Measurements from ENCODE around the gene PDGFB. TPM values are rescaled to one million over a fixed set of nuclear protein-coding genes. Genes with fewer than 3 reads are reported as not detected.
A peak's percentile ranks its signal among the peaks of the same experiment; 100 is the strongest.

Gene PDGFB
- total RNA-seq, 1 experiment from 2014 or later, result 8.3 TPM

DNA sequence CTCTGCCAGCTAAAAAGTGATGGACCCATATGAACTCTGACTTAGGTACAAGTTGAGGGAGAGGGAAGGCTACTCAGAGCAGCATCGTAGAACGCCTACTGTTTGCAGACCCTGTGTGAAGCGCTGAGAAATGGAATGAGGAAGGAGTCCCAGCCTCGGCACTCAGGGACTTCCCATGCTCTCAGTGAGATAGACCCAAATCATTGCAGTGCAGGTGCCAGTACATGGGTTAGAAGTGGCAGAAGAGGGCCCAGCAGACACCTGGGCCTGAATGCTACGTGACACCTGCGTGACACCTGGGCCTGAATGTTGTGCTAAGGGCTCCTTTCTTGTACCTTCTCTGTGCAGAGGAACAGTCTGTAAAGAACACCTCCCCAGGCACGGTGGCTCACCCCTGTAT, 2.6 kb upstream of the PDGFB start:
- Mint-ChIP-seq H3K27ac (ENCODE audit: unreplicated experiment) (no peak overlapping the region), H3K4me3 (ENCODE audit: unreplicated experiment) (no peak overlapping the region), H3K27me3 (ENCODE audit: insufficient read depth, unreplicated experiment) (no peaks in the 10 kb centered on the region), H3K9me3 (ENCODE audit: unreplicated experiment) (no peaks in the 10 kb centered on the region), H3K36me3 (ENCODE audit: insufficient read depth, unreplicated experiment) (peaks cover 28% of the 10 kb centered on the region), H3K4me1 (ENCODE audit: low read depth, unreplicated experiment) (peaks cover 7% of the 10 kb centered on the region)
- intact Hi-C loops (cut with micrococcal nuclease; ENCODE audit: unreplicated experiment), result no loop called here
- Histone ChIP-seq H3K4me1 (no peaks in the 10 kb centered on the region), H3K27me3 (replicated peaks; ENCODE audit: control insufficient read depth, insufficient read depth, low read length) (no peaks in the 10 kb centered on the region), H3K9me3 (no peaks in the 10 kb centered on the region), H3K36me3 (ENCODE audit: control insufficient read depth, insufficient read depth, low read length) (no peaks in the 10 kb centered on the region; the same call in none of the 2 replicates), H3K4me3 (ENCODE audit: low read depth, low read length) (no peak overlapping the region)
- no TSS peak for BruUV-seq (replicated peaks)
- ChIA-PET CTCF (interaction anchor here (0.6 kb wide), 1 partner anchor 32 kb away, joined by 3 read pairs; no protein-coding TSS in a partner anchor), POLR2A (no interaction called here)
- no peak for DNase-seq
- TF ChIP-seq, protein P1, sequence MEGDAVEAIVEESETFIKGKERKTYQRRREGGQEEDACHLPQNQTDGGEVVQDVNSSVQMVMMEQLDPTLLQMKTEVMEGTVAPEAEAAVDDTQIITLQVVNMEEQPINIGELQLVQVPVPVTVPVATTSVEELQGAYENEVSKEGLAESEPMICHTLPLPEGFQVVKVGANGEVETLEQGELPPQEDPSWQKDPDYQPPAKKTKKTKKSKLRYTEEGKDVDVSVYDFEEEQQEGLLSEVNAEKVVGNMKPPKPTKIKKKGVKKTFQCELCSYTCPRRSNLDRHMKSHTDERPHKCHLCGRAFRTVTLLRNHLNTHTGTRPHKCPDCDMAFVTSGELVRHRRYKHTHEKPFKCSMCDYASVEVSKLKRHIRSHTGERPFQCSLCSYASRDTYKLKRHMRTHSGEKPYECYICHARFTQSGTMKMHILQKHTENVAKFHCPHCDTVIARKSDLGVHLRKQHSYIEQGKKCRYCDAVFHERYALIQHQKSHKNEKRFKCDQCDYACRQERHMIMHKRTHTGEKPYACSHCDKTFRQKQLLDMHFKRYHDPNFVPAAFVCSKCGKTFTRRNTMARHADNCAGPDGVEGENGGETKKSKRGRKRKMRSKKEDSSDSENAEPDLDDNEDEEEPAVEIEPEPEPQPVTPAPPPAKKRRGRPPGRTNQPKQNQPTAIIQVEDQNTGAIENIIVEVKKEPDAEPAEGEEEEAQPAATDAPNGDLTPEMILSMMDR (IDR thresholded peaks at IDR 0.05; ENCODE audit: insufficient read depth in 1 of 2, low read depth in 1 of 2, low read length in 1 of 2, severe bottlenecking in 1 of 2, unreplicated experiment in 1 of 2), result no peak

DNA sequence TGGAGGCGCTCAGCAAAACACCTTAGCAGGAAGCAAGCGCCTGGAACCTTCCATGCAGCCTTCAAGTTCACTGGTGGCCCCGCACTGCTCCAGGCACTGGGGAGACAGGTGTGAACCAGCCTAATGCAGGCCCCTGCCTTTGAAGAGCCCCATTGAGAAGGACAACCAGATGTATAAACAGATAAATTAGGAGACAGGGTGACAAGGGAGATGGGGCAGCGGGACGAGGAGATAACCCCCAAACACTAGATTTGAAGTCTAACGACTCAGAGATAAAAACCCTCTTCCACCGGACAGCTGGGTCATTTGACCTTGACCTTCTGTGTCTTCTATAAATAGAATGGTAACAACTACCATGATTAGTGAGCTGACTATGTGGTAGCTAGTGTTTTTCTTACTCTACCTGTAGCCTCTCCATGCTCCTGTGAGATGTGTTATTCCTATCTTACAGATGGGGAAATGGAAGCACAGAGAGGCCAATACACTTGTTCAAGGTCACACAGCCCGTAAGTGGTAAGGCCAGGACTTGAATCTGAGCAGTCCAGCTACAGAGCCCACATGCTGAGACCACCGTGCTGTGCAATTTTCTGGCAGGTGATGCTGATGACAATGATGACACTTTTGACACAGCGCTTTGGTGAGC, 2.0 kb upstream of the PDGFB start:
- DNase-seq, result no peak
- Mint-ChIP-seq H3K27ac (ENCODE audit: unreplicated experiment) (no peak overlapping the region), H3K36me3 (ENCODE audit: insufficient read depth, unreplicated experiment) (peaks cover 25% of the 10 kb centered on the region), H3K4me1 (ENCODE audit: low read depth, unreplicated experiment) (peaks cover 7% of the 10 kb centered on the region), H3K9me3 (ENCODE audit: unreplicated experiment) (no peaks in the 10 kb centered on the region), H3K4me3 (ENCODE audit: unreplicated experiment) (no peak overlapping the region), H3K27me3 (ENCODE audit: insufficient read depth, unreplicated experiment) (no peaks in the 10 kb centered on the region)
- intact Hi-C loops (cut with micrococcal nuclease; ENCODE audit: unreplicated experiment), result no loop called here
- Histone ChIP-seq H3K9me3 (no peaks in the 10 kb centered on the region), H3K4me3 (ENCODE audit: low read depth, low read length) (no peak overlapping the region), H3K4me1 (no peaks in the 10 kb centered on the region), H3K36me3 (ENCODE audit: control insufficient read depth, insufficient read depth, low read length) (no peaks in the 10 kb centered on the region; the same call in none of the 2 replicates), H3K27me3 (replicated peaks; ENCODE audit: control insufficient read depth, insufficient read depth, low read length) (no peaks in the 10 kb centered on the region)
- TF ChIP-seq, protein P1 (IDR thresholded peaks at IDR 0.05; ENCODE audit: insufficient read depth in 1 of 2, low read depth in 1 of 2, low read length in 1 of 2, severe bottlenecking in 1 of 2, unreplicated experiment in 1 of 2), result no peak
- ChIA-PET POLR2A (no interaction called here), CTCF (interaction anchor here (0.6 kb wide), 1 partner anchor 31 kb away, joined by 3 read pairs; no protein-coding TSS in a partner anchor)
- BruUV-seq (replicated peaks), result TSS peak; percentile 3

DNA sequence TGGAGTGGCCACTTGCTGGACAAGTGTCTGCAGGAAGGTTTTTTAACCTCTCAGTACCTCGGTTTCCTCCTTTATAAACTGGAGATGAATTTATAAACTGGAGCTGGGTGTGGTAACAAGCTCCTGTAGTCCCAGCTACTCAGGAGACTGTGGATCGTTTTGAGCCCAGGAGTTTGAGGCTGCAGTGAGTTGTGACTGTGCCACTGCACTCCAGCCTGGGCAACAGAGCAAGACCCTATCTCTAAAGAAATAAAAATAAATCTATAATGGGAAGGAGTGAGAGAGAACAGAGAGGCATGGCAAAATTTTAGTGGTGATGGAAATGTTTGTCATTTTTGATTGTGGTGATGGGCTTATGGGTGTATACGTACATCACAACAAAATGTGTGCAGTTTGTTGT, 1.4 kb upstream of the PDGFB start:
- ChIA-PET CTCF (no interaction called here), POLR2A (no interaction called here)
- no peak for DNase-seq
- H3K27me3 Mint-ChIP-seq (ENCODE audit: insufficient read depth, unreplicated experiment), result no peaks in the 10 kb centered on the region
- peaks cover 29% of the 10 kb centered on the region for H3K36me3 Mint-ChIP-seq (ENCODE audit: insufficient read depth, unreplicated experiment)
- H3K4me1 Mint-ChIP-seq (ENCODE audit: low read depth, unreplicated experiment), result peaks cover 7% of the 10 kb centered on the region
- intact Hi-C loops (cut with micrococcal nuclease; ENCODE audit: unreplicated experiment), result no loop called here
- H3K4me1 ChIP-seq, result no peaks in the 10 kb centered on the region
- H3K27ac Mint-ChIP-seq (ENCODE audit: unreplicated experiment), result no peak overlapping the region
- BruUV-seq (replicated peaks), result no TSS peak
- no peaks in the 10 kb centered on the region for H3K9me3 ChIP-seq
- no peaks in the 10 kb centered on the region for H3K27me3 ChIP-seq (replicated peaks; ENCODE audit: control insufficient read depth, insufficient read depth, low read length)
- H3K9me3 Mint-ChIP-seq (ENCODE audit: unreplicated experiment), result no peaks in the 10 kb centered on the region
- H3K4me3 Mint-ChIP-seq (ENCODE audit: unreplicated experiment), result peak overlapping the region; percentile 60
- H3K36me3 ChIP-seq (ENCODE audit: control insufficient read depth, insufficient read depth, low read length), result no peaks in the 10 kb centered on the region; the same call in none of the 2 replicates
- no peak overlapping the region for H3K4me3 ChIP-seq (ENCODE audit: low read depth, low read length)
- TF ChIP-seq, protein P1 (IDR thresholded peaks at IDR 0.05; ENCODE audit: insufficient read depth in 1 of 2, low read depth in 1 of 2, low read length in 1 of 2, severe bottlenecking in 1 of 2, unreplicated experiment in 1 of 2), result no peak

All from Caco-2 (cell line).